Measurements from ENCODE around the gene MACROD1.
A peak's percentile ranks its signal among the peaks of the same experiment; 100 is the strongest.

Gene MACROD1

DNA sequence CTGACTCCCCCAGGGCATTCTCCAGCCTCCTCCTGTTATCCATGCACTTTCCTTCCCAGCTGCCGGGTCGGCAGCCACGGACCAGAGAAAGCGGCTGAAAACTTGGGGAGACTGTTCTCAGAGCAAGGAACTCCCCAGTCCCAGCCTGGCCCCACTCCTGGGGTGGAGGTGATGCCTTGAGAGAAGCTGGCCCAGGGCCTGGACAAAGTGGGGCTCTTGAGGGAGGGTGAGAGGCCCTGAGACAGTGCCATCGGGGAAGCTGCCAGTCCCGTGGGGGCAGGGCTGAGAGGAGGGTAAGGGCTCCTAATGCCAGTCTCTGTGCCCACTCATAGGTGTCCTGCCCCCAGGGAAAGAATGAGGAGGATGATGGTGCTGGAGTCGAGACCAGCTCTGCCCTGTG, 76.4 kb downstream of the MACROD1 start:
- no peak for DNase-seq

DNA sequence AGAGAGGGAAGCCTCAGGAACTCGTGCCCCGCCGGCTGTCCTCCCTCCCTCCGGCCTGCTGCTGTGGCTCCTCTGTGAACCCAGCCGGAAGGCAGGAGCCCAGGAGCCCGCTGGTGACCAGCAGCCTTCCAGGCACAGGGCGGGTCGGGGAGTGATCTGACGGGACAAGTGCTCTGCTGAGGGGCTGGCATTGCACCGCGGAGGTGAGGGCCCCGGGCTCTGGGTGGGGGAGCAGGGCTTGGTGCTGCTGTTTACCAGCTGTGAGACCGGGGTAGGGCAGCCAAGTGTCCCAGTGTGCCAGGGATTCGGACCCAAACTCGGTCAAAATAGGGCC, 76.9 kb downstream of the MACROD1 start:
- no peak for DNase-seq

DNA sequence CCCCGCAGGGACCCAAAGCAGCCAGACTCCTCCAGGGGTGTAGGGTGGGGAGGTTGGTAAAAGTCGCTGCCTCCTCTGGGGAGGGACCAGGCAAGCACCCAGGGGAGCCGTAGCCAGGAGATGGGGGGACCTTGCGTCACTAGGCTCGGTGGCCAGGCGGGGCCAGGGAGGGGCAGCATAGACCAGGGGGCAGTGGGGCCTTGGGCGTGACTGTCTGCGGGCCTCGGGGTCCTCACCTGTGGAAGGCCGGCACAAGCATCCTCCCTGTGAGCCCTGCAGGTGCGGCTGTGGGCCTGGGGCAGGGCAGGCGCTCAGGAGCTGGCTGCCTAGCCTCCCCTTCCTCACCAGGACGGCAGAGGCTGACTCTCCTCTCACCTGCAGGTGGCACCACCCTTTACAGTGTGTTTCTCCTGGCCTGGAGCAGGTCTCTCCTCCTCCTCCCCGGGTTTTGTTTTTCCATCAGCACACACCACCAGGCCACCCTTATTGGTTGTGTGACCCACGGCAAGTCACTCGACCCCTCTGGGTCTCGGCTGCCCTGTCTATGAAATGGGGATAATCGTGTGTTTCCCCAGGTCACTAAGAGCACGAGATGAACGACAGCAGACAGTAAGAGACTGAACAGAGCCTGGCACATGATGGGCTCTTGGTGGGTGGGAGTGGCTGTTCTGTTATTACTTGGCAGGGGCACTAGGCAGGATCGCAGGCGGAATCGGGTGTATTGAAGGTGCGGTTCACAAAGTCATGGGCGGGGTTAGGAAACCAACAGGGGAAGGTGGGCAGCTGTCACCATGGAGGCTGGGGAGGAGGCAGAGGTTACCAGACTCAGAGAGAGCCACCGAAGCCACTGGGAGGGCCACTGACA, 77.5 kb downstream of the MACROD1 start:
- DNase-seq: no peak

DNA sequence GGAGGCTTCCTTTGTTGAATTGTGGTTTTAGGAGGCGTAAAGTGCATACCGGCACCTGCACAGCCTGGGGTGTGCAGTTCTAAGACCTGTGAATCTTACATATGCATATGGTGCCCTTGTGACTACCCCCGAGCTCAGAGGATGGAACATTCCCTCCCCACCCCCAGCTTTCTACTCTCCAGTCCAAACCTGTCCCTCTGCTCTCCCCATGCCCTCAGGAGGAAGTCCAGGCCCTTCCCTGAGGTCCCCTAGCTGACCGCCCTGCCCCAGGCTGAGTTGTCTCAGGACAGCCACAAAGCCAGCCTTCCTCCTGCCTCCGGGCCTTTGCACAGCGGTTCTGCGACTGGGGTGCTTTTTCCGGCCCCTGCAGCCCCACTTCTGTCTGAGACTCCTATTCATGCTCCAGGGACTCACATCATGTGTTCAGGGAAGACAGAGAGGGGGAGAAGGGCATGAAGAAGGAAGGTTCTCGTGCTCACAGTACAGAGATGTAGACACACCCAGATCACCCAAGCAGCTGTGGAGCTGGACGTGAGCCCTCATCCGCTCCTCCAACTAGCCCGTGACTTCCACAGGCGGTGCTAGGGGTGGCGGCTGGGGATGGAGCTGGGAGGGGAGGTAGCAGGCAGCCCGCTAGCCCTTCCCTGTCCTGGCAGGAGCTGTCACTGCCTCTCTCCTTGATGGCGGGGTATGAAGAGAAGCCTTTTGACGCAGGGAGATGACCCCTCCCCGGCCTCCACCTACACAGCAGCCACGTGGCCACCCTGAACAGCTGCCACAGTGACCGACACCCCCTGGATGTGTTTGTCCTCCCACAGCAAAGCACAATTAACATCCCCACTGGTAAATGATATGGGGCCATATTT, 79.4 kb downstream of the MACROD1 start:
- peak; percentile 26 for DNase-seq

DNA sequence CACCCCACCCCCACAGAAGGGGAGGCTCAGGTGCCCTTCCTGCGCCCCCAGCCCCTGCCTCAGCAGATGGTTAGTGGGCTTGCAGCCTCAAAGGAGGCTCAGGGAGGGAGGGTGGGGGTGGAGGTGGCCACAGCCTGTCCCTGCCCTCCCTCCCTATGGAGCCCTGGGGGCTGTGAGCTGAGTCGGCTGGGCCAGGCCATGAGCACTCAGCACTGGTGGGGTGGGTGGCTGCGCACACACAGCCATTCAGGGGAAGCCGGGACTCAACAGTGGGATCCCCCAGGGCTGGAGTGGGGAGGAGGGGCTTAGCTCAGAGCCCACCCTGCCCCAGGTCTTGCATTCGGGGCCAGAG, 80.0 kb downstream of the MACROD1 start:
- DNase-seq: no peak

DNA sequence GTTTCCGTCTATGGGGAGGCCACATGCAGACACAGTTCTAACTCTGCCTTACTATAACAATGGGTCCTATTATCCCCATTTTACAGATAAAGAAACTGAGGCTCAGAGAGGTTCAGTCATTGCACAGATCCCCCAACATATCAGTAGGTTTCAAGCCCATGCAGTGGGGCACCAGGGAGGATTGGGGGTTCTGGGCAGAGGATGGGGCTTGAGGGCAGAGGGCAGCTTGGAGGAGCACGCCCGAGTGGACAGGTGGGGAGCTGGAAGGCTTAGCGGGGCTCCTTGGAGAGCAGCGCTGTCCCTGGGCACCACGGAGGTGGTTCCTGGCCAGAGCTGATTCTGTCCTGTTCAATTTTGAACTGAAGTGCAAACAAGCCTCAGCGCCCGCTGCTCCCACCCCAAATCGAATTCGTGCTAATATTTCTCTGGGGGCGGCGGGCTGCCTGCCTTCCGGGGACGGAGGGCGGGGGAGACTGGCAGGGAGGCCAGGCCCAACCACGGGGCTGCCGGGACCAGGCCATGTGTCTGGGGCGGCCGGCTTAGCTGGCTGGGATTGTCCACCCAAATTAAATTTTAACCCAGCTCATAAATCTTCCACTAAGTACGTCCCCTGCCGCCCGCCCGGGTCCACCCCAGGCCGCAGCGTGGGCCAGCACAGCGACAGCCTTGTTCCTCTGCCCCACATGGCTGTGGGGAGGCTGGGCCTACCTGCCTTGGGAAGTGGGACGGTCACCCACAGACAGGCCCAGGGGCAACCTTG, 80.8 kb downstream of the MACROD1 start:
- DNase-seq: no peak

DNA sequence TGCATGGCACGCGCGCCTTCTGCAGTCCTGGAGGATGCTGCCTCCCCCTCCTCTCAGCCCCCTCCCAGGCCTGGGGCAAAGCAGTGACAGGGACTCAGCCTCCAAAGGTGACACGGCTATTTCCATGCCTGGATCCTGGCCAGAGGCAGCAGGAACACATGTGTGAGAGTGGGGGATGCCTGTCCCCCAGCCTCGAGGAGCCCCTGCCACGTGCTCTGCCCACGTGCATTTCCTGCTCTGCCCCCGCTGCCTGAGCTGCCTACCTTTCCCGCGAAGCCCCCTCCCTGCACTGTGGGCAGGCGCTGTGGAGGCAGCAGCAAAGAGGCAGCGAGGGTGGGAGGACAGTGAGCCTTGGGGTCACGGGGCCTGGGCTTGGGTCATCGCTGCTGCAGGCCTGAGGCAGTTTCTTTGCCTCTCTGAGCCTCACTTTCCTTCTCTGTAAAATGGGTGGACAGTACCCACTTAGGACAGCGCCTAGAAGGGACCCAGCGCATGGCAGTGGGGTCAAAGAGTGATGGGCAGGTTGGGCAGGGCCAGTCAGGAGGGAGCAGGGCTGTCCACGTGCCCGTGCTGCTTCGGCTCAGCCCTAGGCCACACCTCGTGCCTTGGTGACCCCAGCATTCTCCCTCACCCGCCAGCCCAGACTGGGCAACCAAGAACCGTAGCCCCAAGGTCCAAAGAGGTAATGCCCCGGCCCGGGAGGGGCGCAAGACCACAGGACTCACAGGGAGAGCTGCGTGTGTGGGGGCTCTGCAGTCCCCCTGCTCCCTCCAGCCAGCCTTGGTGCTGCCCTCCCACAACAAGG, 81.6 kb downstream of the MACROD1 start:
- DNase-seq: no peak

DNA sequence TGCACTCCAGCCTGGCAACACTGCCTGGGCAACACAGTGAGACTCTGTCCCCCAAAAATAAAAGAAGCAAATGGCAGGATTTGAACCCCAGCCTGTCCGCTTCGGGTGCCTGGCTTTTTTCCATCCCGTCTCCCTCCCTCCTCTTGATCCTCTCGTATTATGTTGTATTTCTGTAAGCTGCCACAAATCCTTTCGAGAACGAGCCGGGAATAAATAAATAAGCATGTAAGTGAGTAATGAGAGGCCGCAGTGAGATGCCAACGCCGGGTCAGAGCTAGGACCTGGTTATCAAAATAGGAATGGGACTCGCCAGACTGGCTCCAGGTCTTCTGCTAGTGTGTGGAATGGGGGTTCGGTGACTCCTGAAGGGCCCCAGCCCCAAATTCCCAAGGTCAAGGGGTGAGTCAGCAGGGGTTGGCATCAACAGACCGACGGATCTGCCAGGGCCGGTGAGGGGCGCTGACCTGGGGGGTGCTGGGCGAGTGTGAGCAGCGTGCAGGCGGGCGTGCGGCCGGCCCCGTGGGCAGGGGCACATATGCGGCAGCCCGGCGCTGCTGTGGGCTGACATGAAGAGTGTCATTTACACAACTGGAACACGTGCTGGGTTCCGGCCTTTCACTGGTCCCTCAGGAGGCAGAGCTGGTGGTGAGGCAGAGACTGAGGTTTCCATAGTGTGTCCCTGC, 82.4 kb downstream of the MACROD1 start:
- no peak for DNase-seq

DNA sequence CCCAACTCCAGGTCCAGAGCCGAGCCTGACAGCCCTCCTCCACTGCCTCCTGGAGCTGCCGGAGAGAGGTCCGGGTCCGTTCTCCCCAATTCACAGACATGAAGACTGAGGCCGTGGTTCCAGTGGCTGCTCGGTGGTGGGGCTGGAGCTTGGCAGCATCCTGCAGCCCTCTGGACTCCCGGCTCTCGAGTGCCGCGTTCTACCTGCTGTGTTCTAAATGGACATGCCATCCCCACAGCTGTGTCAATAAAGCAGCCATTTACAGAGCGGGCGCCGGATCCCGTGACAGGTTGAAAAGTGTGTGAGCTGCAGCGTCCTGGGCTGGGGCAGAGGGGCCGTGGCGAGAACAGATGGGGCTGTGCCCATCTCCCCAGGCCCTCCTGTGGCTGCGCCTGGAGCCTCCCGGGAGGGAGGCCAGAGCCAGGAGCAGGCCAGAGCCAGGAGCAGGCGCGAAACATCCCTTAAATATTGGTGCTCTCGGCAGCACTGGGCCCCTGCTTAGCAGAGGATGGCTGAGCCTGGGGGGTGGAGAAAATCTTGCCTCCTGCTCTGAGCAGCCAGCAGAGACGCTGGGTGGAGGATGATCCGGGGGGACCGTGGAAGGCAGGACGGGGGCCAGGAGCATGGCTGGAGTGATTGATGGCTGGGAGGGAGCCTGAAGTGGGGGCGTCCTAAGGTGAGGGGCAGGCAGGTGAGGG, 84.0 kb downstream of the MACROD1 start:
- DNase-seq: peak; percentile 61

DNA sequence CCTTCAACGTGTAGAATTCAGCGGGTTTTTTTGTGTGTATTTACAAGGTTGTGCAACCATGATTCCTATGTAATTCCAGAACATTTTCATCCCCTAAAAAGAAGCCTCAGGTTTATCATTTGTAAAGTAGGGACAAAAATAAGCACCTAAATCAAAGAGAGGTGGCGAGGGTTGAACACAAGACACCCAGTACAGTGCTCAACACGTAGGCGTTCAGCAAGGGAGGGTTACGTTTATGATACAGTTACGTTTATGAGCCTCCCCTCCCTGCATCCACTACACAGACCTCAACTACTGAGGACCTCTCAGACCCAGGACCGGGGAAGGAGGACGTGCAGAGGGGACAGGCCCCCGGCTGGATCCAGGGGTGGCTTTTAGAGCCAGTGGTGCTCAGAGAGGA, 85.5 kb downstream of the MACROD1 start:
- no peak for DNase-seq

DNA sequence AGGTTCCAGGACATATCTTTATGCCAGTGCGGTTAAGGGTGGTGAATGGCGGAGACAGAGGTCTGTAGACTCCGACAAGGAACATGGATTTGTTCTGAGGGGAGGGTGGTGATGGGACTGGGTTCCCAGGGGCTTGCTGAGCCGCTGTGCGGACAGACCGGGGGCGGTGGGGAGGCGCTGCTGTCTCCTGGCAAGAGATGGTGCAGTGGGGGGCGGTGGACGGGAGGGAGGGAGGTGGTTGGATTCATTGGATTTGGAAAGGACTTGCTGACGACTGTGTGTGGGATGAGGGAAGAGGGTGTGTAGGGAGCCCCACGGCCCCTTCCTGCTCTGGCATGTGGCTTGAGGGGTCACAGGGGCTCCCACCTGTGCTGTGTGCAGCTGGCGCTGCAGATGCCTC, 87.0 kb downstream of the MACROD1 start:
- no peak for DNase-seq

DNA sequence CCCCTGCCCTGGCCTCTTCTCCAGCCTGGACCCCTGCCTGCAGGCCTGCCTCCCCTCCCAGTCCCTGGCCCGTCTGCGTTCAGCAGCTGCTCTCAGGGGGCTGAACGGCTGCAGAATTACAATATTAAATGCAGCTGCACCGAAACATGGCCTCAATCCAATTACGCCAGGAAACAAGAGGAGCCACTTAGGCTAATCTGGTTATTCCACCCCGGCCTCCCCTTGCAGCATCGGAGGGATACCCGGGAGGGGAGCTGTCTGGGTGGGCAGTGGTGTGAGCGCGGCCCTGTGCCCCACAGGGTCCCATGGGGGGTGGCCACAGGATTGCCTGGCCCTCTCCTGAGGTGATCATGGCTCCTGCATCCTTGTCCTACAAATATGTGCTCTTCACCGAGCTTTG, 87.6 kb downstream of the MACROD1 start:
- peak; percentile 48 for DNase-seq

DNA sequence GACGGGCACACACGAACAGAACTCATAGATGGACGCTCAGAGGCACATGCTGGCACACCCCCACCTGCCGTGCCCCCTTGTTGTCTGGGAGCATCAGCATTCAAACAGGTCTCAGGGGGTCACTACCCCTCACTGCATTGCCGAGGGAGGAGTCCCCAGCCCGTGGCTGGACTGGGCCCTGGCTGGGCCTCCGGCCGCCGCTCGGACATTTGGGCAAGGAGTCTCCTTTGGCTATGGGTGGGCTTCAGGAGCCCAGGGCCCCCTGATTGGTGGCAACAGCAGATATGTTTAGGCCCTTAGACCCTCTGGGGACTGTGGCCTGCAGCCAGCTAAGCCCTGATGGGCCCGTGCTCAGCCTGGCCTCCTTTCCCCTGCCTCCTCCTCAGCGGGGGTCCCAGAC, 88.3 kb downstream of the MACROD1 start:
- DNase-seq: no peak

DNA sequence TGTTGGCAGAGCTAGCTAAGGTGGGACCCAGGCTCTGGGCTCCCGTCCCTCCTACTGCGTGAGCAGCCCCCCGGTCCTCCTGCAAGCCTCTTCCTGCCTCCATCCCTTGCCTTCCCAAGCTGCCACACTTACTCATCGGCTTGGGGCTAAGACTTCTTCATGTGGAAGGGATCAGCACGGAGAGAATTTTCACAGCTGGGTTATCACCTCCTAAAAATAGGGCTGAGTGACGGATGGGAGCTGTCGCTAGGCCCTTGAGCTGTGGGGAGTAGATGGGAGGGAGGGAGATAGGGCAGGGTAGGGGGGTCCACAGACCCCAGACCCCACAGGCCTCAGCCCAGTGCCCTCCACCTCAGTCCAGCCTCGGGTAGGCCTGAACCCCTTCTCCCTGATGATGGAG, 89.2 kb downstream of the MACROD1 start:
- no peak for DNase-seq

DNA sequence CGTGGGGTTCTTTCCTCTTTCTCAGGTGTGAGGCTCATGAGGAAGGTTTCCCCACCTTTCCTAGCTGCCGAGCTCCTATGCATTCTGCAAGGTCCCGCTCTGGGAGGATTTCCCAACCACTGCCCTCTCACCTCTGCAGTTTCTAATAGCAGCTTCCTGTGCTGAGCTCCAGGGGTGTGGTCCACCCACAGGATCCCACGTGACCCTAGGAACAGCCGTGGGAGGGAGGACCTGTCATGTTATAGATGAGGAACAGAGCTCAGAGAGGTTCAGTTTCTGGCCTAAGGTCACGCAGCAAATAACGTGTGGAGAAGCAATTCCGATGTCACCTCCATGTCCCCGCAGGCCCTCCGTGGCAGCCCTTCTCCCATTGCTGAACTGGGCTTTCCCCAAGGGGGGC, 91.7 kb downstream of the MACROD1 start:
- no peak for DNase-seq

DNA sequence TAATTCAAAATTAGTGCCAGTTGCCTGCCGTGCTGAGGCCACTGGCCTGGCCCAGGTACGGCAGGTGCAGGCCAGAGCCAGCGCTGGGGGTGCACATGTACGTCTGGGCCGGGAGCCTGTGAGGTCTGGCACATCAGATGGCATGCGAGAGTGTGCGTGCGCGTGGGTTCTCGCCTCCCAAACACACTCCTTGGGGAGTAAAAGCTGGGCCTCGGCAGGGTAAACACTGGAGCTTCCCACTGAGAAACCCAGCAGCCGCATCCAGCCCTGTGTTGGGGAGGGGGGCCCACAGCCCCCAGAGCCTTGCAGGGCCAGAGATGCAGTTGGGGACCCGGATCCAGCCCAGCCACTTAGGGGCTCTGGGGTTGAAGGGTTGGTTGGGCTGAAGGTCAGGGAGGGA, 92.4 kb downstream of the MACROD1 start:
- DNase-seq: no peak

DNA sequence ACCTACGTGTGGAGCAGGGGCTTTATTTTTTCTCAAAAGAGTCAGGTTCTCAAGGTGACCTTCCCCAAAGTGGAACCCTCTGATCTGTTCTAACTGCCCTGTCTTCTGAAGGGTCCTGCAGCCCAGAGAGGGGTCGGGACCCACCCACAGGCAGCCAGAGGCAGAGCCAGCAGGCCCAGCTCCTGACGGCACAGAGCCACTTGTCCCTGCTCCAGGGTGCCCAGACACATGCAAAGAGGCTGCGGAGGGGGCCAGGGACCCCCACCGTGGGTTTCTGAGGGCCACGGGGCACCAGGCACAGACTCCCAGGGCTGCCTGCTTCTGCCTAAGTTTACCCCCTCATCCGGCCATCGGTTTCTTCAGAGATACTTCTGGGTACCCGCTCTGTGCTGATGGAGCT, 93.0 kb downstream of the MACROD1 start:
- no peak for DNase-seq

DNA sequence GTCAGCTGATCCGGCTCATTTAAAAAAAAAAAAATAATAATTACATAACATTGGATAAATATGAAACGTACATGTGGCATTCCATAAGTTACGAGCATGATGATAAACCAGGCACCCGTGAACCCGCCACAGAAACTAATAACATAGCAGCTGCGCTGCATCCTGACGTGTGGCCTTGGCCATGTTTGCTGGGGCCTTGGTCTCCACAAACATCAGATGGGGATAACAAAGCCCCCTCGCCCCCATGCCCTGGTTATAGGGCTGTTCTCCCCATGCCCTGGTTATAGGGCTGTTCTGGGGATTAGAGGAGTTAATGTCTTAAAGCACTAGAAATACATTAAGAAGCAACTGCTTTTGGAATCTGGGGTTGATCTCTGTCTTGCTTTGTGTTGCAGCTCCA, 93.5 kb downstream of the MACROD1 start:
- DNase-seq: no peak

DNA sequence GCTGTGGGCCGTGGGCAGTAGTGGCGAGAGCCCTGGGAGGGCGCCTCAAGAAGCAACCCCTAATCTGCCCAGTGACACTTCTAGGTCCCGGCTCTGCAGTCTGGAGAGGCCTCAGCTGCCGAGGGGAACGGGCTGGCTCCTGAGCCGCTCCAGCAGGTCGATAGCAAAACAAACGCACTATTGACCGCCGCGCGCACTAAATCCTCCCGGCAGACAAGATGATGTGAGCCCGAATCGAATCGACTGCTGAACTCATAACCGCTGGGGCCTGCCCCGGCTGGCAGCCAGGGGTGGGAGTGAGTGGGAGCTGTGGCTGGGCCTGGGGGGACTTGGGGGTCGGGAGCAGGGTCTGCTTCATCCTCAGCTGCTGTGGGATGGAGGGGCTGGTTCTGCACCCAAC, 94.1 kb downstream of the MACROD1 start:
- no peak for DNase-seq

DNA sequence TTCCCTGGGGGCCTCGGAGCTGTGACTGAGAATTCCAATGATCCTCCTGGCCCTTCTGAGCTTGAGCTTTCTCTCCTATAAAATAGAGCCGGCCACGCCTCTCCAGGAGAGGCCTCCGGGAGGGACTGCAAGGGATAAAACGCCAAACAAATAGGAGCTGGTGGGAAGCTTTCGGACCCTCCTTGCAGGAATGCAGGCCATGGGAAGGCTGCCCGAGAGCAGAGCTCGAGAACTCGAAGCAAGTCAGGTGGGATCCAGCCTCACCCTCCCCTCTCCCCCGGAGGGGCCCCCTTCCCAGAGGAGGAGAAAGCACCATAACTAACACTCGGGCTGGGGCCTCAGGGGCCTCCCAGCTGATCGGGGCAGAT, 95.6 kb downstream of the MACROD1 start:
- no peak for DNase-seq
